Adipose tissue (tissue), 3 donors: ENCODE results near the gene TMC7. TPM values are rescaled to one million over a fixed set of nuclear protein-coding genes. Genes with fewer than 3 reads are reported as not detected.
"Not testable (repeated sequence)": the region's sequence is repeated elsewhere in the genome, so short reads cannot be mapped to it uniquely, and the experiment has no call there.

Source experiments
- H3K27ac ChIP-seq: one replicate; pipeline ENCODE4 v1.5.1; 2013; ENCODE audit warnings: low read depth, low read length
- WGBS, 3 donors: extraction: QIAGEN DNeasy Blood & Tissue Kit; methylation state at CpG; one replicate each; pipeline ENCODE4 v1.1.7; 2013; 5-methylcytosine and 5-hydroxymethylcytosine counted together
- polyA plus RNA-seq, 3 donors: library from polyadenylated mRNA; stranded (reverse); fragments of 200-250 nt; gene quantifications; one replicate each; pipeline ENCODE4 v1.2.3, GENCODE V29; 2013
- donor health status: healthy with polysubstance abuse.
- donor health status: Bipolar disorder and iron deficiency.
- donor health status: healthy.

TMC7 gene
- polyA plus RNA-seq, result 1 to 10 TPM in 2 of 3 donors, under 1 TPM in 1; 0.30 to 2.0 (median 1.3) TPM

DNA sequence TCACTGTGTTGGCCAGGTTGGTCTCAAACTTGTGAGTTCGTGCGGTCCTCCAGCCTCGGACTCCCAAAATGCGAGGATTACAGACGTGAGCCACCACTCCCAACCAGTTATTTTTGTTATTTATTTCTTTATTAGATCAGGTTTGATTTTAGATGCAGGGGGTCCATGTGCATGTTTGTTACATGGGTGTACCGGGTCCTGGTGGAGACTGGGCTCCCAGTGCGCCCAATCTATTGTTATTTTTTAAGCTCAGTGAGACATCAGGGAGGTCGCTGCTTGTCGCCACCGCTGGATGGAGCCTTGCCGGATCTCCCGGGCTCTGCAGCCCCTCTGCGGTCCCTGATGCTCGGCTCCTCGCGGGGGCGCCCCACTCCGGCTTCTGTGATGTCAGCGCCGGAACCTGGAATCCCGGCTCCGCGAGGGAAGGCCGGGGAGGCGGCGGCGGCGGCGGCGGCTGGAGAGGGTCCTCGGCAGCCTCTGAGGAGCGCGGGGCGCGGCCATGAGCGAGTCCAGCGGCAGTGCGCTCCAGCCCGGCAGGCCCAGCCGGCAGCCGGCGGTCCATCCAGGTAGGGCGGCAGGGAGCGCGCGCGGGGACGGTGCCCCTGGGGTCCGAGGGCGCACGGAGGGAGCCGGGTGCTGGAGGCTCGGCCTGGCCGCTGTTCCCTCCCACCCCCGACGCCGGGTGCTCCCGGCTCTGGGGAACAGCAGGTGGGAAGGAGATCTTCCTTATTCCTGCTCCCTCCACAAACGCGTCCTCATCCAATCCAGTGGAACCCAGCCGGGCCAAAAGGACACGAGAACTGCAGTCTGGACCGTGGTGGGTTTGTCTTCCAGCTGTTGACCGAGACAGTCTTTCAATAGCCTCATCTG, at the start of gene TMC7:
TMC7 (plus strand) TSS at position 370 of the 870 bp plus-strand sequence; CDS start at position 500, 130 bp downstream.
- no peak within 1 kb of the TSS for H3K27ac ChIP-seq
- WGBS, 3 donors, result 7 to 8% (median 7%) methylated on average over 59 to 64 of the region's 64 CpGs

DNA sequence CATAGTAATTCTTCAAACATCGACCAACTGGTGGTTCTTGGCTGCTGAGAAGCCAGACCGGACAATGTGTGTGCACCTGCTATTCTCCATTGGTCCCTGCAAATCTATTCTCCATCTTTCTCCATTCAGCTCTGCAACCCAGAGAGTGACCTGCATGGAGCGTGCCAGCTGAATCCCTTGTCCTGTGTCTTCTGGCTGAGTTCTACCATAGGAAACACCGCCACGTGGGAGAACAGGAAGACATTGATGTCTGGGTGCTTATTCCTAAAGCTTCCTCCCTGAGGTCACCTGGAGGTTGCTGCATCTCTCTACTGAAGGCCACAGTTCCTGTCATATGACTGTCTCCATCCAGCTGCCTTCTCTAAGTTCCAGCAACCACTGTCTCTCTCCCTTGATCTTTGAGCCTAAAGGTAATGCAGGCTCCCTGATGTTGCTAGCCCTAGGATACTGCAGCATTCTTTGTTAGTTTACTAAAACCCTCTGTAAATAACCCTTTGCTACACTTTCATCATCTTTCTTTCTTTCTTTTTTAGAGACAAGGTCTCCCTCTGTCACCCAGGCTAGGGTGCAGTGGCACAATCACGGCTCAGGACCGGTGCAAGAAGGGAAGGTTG, 46.9 kb upstream of the TMC7 start:
- 67 to 84% (median 74%) methylated on average over 7 of the region's 7 CpGs for WGBS, 3 donors
- no peak overlapping the region for H3K27ac ChIP-seq

DNA sequence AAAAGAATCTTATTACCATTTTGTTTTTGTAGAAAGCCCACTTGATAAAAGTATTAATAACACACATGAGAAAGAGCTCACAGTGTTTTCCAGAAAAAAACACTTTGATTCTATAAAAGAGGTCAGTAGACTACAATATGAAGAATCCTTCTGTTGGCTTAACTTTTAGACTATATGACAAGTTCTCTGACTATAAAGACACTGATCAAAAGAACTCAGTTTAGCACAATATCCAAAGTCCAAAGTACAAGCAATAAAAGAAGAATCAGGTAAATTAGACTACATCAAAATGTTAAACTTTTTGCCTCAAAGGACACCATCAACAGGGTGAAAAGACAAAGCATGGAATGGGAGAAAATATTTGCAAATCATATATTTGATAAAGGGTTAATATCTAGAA, 46.3 kb upstream of the TMC7 start:
- H3K27ac ChIP-seq, result no peak overlapping the region

GRCh38 chr16:18938986-18939385, 44.7 kb upstream of the TMC7 start:
- no peak overlapping the region for H3K27ac ChIP-seq
- WGBS, 3 donors, result 90 to 95% (median 95%) methylated on average over 9 of the region's 9 CpGs

DNA sequence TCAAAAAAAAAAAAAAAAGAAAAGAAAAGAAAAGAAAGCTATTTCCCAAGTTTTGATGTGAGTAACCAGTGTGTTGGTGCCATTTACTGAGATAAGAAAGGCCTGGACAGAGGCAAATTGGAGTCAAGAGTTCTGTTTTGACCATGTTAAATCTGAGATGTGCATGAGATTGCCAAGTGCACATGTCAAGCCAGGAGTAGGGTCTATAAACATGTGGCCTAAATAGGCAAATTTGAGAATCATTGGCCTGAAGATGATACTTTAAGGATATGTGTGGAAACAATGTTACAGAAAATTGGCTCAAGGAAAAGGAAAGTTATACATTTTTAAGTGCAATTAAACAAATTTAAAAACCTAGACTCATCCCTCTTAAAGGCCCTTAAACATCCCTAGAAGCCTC, 42.3 kb upstream of the TMC7 start:
- H3K27ac ChIP-seq, result no peak overlapping the region

- WGBS, 3 donors, result 40 to 50% (median 41%) methylated on average over 1 of the region's 1 CpG
- H3K27ac ChIP-seq, result no peak overlapping the region
Observed at GRCh38 chr16:18942061-18942460, 41.7 kb upstream of the TMC7 start.

DNA sequence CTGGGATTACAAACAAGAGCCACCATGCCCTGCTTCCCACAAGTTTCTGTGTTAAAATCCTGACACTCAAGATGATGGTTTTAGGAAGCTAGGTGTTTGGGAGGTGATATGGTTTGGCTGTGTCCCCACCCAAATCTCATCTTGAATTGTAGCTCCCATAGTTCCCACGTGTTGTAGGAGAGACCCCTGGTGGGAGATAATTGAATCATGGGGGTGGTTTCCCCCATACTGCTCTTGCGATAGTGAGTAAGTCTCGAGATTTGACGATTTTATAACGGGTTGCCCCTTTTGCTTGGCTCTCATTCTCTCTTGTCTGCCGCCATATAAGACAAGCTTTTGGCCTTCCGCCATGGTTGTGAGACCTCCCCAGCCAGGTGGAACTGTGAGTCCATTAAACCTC, 40.3 kb upstream of the TMC7 start:
- no peak overlapping the region for H3K27ac ChIP-seq
- 86 to 89% (median 88%) methylated on average over 7 of the region's 7 CpGs for WGBS, 3 donors

DNA sequence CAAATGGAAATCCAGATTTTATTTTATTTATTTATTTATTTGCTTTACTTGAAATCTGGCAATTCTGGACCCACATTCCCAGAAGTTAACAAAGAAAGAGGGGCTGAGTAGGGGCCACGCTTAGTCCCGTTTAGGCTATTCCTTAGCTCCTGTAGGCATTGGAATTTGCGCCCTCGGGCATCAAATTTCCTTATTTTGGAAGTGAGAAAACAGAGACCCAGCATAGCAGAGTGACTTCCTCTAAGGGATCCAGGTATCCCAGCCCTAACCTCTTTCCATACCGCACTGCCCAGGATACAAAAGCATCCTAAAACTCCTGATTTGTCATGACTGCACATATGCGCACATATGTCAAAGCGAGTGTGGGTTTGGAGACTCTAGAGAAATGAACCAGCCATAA, 38.5 kb upstream of the TMC7 start:
- WGBS, 3 donors, result 79 to 85% (median 84%) methylated on average over 7 of the region's 7 CpGs
- H3K27ac ChIP-seq, result no peak overlapping the region

- no peak overlapping the region for H3K27ac ChIP-seq
- WGBS, 3 donors, result 92 to 93% (median 93%) methylated on average over 8 to 9 of the region's 9 CpGs
Observed at GRCh38 chr16:18948372-18949020, 35.2 kb upstream of the TMC7 start.

GRCh38 chr16:18950469-18951185, 33.1 kb upstream of the TMC7 start:
- H3K27ac ChIP-seq, result no peak overlapping the region
- WGBS, 3 donors, result 87 to 91% (median 91%) methylated on average over 11 of the region's 11 CpGs

GRCh38 chr16:18953547-18953946, 30.2 kb upstream of the TMC7 start:
- H3K27ac ChIP-seq, result no peak overlapping the region

DNA sequence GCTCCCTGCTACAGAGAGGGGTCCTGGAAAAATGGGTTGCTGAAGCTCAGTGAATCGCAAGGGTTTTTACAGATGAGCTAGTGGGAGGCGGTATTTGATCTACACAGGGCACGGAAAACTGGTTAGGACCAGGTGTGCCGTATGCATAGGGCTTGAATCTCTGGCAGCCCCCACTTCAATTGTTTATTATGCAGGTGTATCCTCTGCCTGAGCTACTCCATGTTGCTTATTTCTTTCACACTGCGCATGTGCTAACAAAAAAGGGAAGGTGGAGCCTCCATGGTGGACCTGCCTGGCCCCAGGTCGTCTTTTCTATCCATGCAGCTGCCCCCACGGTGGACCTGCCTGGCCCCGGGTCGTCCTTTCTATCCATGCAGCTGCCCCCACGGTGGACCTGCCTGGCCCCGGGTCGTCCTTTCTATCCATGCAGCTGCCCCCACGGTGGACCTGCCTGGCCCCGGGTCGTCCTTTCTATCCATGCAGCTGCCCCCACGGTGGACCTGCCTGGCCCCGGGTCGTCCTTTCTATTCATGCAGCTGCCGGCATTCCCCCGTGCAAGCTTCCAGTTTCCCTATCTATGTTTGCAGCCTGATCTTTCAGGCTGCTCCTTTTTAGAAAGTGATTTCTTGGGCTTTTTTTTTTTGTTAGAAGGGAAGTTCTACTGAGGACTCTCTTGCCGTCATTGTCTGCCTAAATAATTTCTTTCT, 27.7 kb upstream of the TMC7 start:
- H3K27ac ChIP-seq, result not testable (repeated sequence)
- 24 to 30% (median 26%) methylated on average over 14 to 17 of the region's 21 CpGs for WGBS, 3 donors

DNA sequence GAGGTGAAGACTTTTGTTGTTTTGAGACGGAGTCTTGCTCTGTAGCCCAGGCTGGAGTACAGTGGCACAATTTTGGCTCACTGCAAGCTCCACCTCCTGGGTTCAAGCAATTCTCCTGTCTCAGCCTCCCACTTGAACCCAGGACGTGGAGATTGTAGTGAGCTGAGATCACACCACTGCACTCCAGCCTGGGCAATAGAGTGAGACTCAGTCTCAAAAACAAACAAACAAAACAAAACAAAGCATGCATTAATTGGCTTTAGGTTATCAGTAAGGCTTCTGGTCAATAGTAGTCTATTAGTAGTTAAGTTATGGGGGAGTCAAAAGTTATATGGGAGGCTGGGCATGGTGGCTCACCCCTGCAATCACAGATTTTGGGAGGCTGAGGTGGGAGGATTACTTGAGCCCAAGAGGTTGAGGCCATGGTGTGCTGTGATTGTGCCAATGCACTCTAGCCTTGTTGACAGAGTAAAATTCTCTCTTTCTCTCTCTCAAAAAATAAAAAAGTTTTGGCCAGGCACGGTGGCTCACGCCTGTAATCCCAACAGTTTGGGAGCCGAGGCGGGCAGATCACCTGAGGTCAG, 27.0 kb upstream of the TMC7 start:
- not testable (repeated sequence) for H3K27ac ChIP-seq
- WGBS, 3 donors, result 72 to 76% (median 72%) methylated on average over 6 of the region's 6 CpGs

DNA sequence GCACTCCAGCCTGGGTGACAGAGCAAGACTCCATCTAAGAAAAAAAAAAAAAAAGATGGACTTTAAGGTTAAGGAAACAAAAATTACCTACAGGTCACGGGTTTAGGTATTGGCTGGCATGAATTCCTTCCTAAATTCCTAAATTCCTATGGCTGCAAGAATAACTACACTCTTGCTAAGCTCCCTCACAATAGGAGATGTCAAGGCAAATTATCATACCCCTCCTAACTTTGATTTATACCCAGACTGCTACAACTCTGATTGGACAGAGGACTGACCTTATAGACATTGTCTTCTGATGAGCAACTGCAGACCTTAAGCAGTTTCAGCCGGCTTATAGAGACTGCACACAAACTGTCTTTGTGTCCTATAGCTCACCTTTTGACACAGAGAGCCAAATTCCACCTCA, 25.1 kb upstream of the TMC7 start:
- no peak overlapping the region for H3K27ac ChIP-seq
- WGBS, 3 donors, result 79 to 84% (median 81%) methylated on average over 2 of the region's 2 CpGs

GRCh38 chr16:18959031-18959505, 24.7 kb upstream of the TMC7 start:
- H3K27ac ChIP-seq, result no peak overlapping the region
- 60 to 73% (median 67%) methylated on average over 2 of the region's 2 CpGs for WGBS, 3 donors

GRCh38 chr16:18965555-18965954, 18.2 kb upstream of the TMC7 start:
- H3K27ac ChIP-seq, result no peak overlapping the region
- 65 to 78% (median 77%) methylated on average over 5 of the region's 5 CpGs for WGBS, 3 donors

DNA sequence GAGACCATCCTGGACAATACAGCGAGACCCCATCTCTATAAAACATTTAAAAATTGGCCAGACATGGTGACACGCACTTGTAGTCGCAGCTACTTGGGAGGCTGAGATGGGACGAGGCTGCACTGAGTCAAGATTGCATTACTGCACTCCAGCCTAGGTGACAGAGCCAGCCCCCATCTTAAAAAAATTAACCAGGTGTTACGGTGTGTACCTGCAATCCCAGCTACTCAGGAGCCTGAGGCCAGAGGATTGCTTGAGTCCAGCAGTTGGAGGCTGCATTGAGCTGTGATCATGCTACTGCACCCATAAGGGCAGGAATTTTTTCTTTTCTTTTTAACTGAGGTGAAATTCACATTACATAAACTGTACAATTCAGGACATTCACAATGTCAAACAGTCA, 16.9 kb upstream of the TMC7 start:
- no peak overlapping the region for H3K27ac ChIP-seq
- whole genome bisulfite sequencing, 3 donors, result 86 to 97% (median 93%) methylated on average over 5 of the region's 5 CpGs
